OCI-LY7 (cell line): Measurements from ENCODE around the gene FBXO40. TPM values are rescaled to one million over a fixed set of nuclear protein-coding genes. Genes with fewer than 3 reads are reported as not detected.

Source experiments
- BruUV-seq: library from RNA; stranded (reverse); fragments of 400-500 nt; replicated peaks from 2 replicates; lab custom pipeline; 2021; lab: Mats Ljungman, UMichigan
- CTCF ChIA-PET: fragments of 300-600 bp; sonication (Branson Sonifier 250); formaldehyde crosslinking; loops from one replicate; lab custom pipeline; 2022; ENCODE audit warnings: antibody characterized with exemption; ENCODE audit not compliant: unreplicated experiment; lab: Charles Lee
- POLR2A ChIA-PET: fragments of 300-600 bp; sonication (Branson Sonifier 250); formaldehyde crosslinking; loops from one replicate; lab custom pipeline; 2022; ENCODE audit warnings: antibody characterized with exemption; lab: Charles Lee
- DNase-seq: peaks from one replicate; pipeline ENCODE4 v3.0.0-alpha.2; 2015; ENCODE audit warnings: low spot score
- H2AFZ ChIP-seq: fragments of 200-600 bp; sonication (generic), shearing (Covaris generic); 2 replicates; pipeline ENCODE4 v1.6.1; 2014; ENCODE audit warnings: mild to moderate bottlenecking, antibody characterized with exemption, low read length, moderate library complexity
- H3K27ac ChIP-seq: fragments of 200-600 bp; sonication (generic); 2 replicates; pipeline ENCODE4 v1.5.1; 2014; ENCODE audit warnings: mixed run types, low read depth, mild to moderate bottlenecking, moderate library complexity, low read length, inconsistent platforms; ENCODE audit not compliant: poor library complexity, severe bottlenecking
- H3K36me3 ChIP-seq: fragments of 200-600 bp; sonication (generic); 2 replicates; pipeline ENCODE4 v1.6.1; 2014; ENCODE audit warnings: mild to moderate bottlenecking, antibody characterized with exemption, low read length, moderate library complexity, mixed read lengths; ENCODE audit not compliant: insufficient read depth
- H3K4me1 ChIP-seq: fragments of 200-600 bp; sonication (generic); 2 replicates; pipeline ENCODE4 v1.5.1; 2014; ENCODE audit warnings: mild to moderate bottlenecking, low read length; ENCODE audit not compliant: insufficient read depth, poor library complexity, severe bottlenecking
- H3K4me2 ChIP-seq: fragments of 200-600 bp; sonication (generic); 2 replicates; pipeline ENCODE4 v1.6.1; 2014; ENCODE audit warnings: mild to moderate bottlenecking, low read length
- H3K4me3 ChIP-seq: fragments of 200-600 bp; sonication (generic); 2 replicates; pipeline ENCODE4 v1.5.1; 2014; ENCODE audit warnings: mild to moderate bottlenecking, low read depth, low read length; ENCODE audit not compliant: poor library complexity, severe bottlenecking
- H3K79me2 ChIP-seq: fragments of 200-600 bp; sonication (generic); 2 replicates; pipeline ENCODE4 v1.6.1; 2016; ENCODE audit warnings: low read depth, mild to moderate bottlenecking, low read length, moderate library complexity, mixed read lengths; ENCODE audit not compliant: insufficient read depth
- H3K9me2 ChIP-seq: fragments of 200-600 bp; sonication (generic); 2 replicates; pipeline ENCODE4 v1.6.1; 2016; ENCODE audit warnings: mild to moderate bottlenecking, low read length, mixed read lengths; ENCODE audit not compliant: insufficient read depth
- H3K9me3 ChIP-seq: fragments of 200-600 bp; sonication (generic); 2 replicates; pipeline ENCODE4 v1.6.1; 2014; ENCODE audit warnings: mild to moderate bottlenecking, mixed run types, low read length, mixed read lengths
- H4K20me1 ChIP-seq: fragments of 200-600 bp; sonication (generic); 2 replicates; pipeline ENCODE4 v1.6.1; 2014; ENCODE audit warnings: mild to moderate bottlenecking, antibody characterized with exemption, low read length, moderate library complexity, mixed read lengths; ENCODE audit not compliant: insufficient read depth
- CTCF ChIP-seq: fragments of 200-600 bp; sonication (generic); conservative IDR thresholded peaks from 2 replicates; pipeline ENCODE4 v1.5.1; 2014; ENCODE audit warnings: mild to moderate bottlenecking, antibody characterized with exemption, low read length, moderate library complexity, mixed read lengths
- EZH2phosphoT487 ChIP-seq: fragments of 200-600 bp; sonication (generic); IDR thresholded peaks from 2 replicates; pipeline ENCODE4 v1.6.1; 2018; ENCODE audit warnings: low read depth, borderline replicate concordance, mild to moderate bottlenecking, mixed run types, antibody characterized with exemption, low read length, moderate library complexity, mixed read lengths
- intact Hi-C: fragments of 100-400 bp; cut with micrococcal nuclease; formaldehyde crosslinking; loops from one replicate; pipeline ENCODE4 v1.10.0; 2022; ENCODE audit not compliant: unreplicated experiment
- total RNA-seq, 2 experiments: library from RNA; depleted of rRNA in 1 of 2; stranded (reverse); fragments of >200 nt in 1 of 2; shearing (Covaris generic) in 1 of 2; gene quantifications; 2 replicates each; pipeline ENCODE4 v1.2.3, GENCODE V29; 2014 to 2022

FBXO40 gene
- total RNA-seq, 2 experiments from 2014 or later = not detected

GRCh38 chr3:121545574-121546455, 47.4 kb upstream of the FBXO40 start, which contains the start of gene POLQ:
Gene POLQ, minus strand, starts transcription at chr3:121545988. Its CDS starts 111 bp downstream, at chr3:121545877.
- Histone ChIP-seq H3K27ac (peak within 1 kb of the TSS; percentile 77), H2AFZ (peak within 1 kb of the TSS; percentile 99), H3K9me2 (no peaks in the 10 kb centered on the region), H3K79me2 (peaks cover 50% of the 10 kb centered on the region), H3K9me3 (no peaks in the 10 kb centered on the region), H4K20me1 (no peaks in the 10 kb centered on the region), H3K4me2 (peak within 1 kb of the TSS; percentile 100), H3K36me3 (peaks cover 39% of the 10 kb centered on the region), H3K4me1 (peaks cover 27% of the 10 kb centered on the region), H3K4me3 (peak within 1 kb of the TSS; percentile 93)
- intact Hi-C loops = loop anchor here (1.0 to 5.0 kb wide), 8 partner anchors 246 to 871 kb away; partner anchors contain the start of genes EAF2, IQCB1, MIX23 and WDR5B
- TSS peak; percentile 100 for BruUV-seq
- ChIA-PET CTCF (interaction anchor here (1.0 to 1.4 kb wide), 3 partner anchors 114 to 839 kb away, joined by 4 read pairs; partner anchors contain the start of gene FAM162A), POLR2A (interaction anchor here (0.6 to 2.4 kb wide), 9 partner anchors 67 to 714 kb away, joined by 3 to 8 read pairs (median 3); partner anchors contain the start of gene HCLS1)
- TF ChIP-seq CTCF = no peak
- no peak for TF ChIP-seq EZH2phosphoT487
- DNase-seq = peak; percentile 96

GRCh38 chr3:121552379-121552778, 40.8 kb upstream of the FBXO40 start:
- H3K79me2 ChIP-seq = no peaks in the 10 kb centered on the region
- intact Hi-C loops = no loop called here
- H3K4me2 ChIP-seq = no peak overlapping the region
- POLR2A ChIA-PET = interaction anchor here (1.0 to 1.2 kb wide), 3 partner anchors 24 to 198 kb away, joined by 3 to 4 read pairs (median 3); no protein-coding TSS in a partner anchor
- no peak overlapping the region for H3K4me3 ChIP-seq
- no peaks in the 10 kb centered on the region for H3K36me3 ChIP-seq
- DNase-seq = no peak
- no TSS peak for BruUV-seq
- peak overlapping the region; percentile 78 for H2AFZ ChIP-seq
- no peaks in the 10 kb centered on the region for H3K9me2 ChIP-seq
- peaks cover 12% of the 10 kb centered on the region for H3K4me1 ChIP-seq
- H3K27ac ChIP-seq = no peak overlapping the region
- TF ChIP-seq EZH2phosphoT487 (no peak), CTCF (no peak)
- CTCF ChIA-PET = no interaction called here
- H3K9me3 ChIP-seq = no peaks in the 10 kb centered on the region
- no peaks in the 10 kb centered on the region for H4K20me1 ChIP-seq
